Neuron (in vitro differentiated cells): ENCODE measurements around the gene DENND5B.
"Not testable (repeated sequence)": the region's sequence is repeated elsewhere in the genome, so short reads cannot be mapped to it uniquely, and the experiment has no call there.

Experiments used
- H2AFZ ChIP-seq: one replicate; pipeline ENCODE4 v1.6.1; 2013; ENCODE audit warnings: low read depth, mild to moderate bottlenecking, inconsistent platforms, low read length, moderate library complexity
- H3K27me3 ChIP-seq: one replicate; pipeline ENCODE4 v1.6.1; 2013; ENCODE audit warnings: low read length; ENCODE audit not compliant: insufficient read depth
- H3K36me3 ChIP-seq: one replicate; pipeline ENCODE4 v1.6.1; 2013; ENCODE audit warnings: low read length; ENCODE audit not compliant: insufficient read depth
- H3K4me1 ChIP-seq: one replicate; pipeline ENCODE4 v1.6.1; 2013; ENCODE audit warnings: low read length; ENCODE audit not compliant: insufficient read depth
- H3K4me3 ChIP-seq: 2 replicates; pipeline ENCODE4 v1.5.1; 2013; ENCODE audit warnings: mild to moderate bottlenecking, low read length, moderate library complexity
- H3K9me3 ChIP-seq: one replicate; pipeline ENCODE4 v1.6.1; 2013; ENCODE audit warnings: low read length

Gene DENND5B

GRCh38 chr12:31566547-31566946 lies 24.4 kb downstream of the DENND5B start:
- peaks cover 16% of the 10 kb centered on the region for H3K4me1 ChIP-seq
- H3K9me3 ChIP-seq, result no peaks in the 10 kb centered on the region
- H3K36me3 ChIP-seq, result no peaks in the 10 kb centered on the region
- H3K4me3 ChIP-seq, result no peak overlapping the region
- no peak overlapping the region for H2AFZ ChIP-seq
- H3K27me3 ChIP-seq, result no peaks in the 10 kb centered on the region

DNA sequence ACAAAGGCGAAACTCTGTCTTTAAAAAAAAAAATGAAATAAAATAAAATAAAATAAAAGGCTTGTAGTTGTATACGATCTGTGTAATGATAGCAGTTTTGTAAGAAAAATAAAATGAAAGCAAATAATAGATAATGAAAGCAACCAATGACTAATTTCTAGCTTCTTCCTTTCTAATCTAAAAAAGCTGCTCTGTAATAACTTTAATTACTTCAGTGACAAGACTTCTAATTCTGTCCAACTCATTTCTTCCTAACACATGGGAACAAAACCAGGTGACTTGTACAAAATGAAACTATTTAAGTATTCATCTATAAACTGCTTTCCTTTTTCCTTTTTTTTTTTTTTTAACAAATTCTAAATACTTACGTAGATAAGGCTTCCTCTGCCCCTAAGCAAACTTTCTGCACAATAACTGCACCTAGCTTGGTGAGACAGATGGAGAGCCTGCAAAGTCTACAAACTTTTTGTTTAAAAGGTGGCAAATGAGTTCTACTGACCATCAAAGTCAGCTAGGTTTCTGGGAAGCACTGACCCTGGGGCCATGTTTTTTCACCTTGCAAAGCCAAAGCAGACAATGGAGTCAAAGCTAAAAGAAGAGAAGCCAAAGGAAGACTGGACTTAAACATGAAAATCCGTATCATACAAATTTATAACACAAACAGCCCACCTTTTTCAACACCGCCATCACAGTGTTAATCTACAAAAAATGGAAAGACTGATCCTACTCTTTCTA lies 28.2 kb downstream of the DENND5B start:
- no peaks in the 10 kb centered on the region for H3K36me3 ChIP-seq
- peaks cover 3% of the 10 kb centered on the region for H3K9me3 ChIP-seq
- H3K4me3 ChIP-seq, result no peak overlapping the region
- H3K4me1 ChIP-seq, result peaks cover 5% of the 10 kb centered on the region
- H2AFZ ChIP-seq, result no peak overlapping the region
- H3K27me3 ChIP-seq, result no peaks in the 10 kb centered on the region

- no peak overlapping the region for H3K4me3 ChIP-seq
- peaks cover 11% of the 10 kb centered on the region for H3K9me3 ChIP-seq
- H3K27me3 ChIP-seq, result no peaks in the 10 kb centered on the region
- H3K36me3 ChIP-seq, result no peaks in the 10 kb centered on the region
- H2AFZ ChIP-seq, result no peak overlapping the region
- H3K4me1 ChIP-seq, result peaks cover 5% of the 10 kb centered on the region
Observed at GRCh38 chr12:31560516-31560915, 30.4 kb downstream of the DENND5B start.

DNA sequence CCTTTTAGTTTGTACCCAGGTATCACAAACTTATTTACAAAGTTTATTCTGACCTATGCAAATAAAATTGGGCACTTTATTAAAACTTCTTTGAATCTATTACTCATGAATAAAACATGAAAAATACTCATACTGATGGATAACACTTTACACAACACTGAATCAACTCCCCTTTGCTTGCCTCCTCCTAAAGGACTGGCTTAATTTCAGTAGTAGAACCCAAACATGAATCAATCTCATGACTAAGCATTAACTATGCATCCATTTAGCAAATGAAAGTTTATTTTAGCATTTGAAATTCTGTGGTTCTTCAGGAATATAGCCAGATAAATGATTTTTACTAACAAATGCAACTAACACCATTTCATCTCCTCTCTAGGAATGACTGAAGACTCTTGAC lies 32.4 kb downstream of the DENND5B start:
- Histone ChIP-seq H2AFZ (no peak overlapping the region), H3K4me3 (no peak overlapping the region)

GRCh38 chr12:31557707-31558106 lies 33.2 kb downstream of the DENND5B start:
- Histone ChIP-seq H3K36me3 (no peaks in the 10 kb centered on the region), H3K4me1 (no peaks in the 10 kb centered on the region), H3K27me3 (no peaks in the 10 kb centered on the region), H3K9me3 (peaks cover 11% of the 10 kb centered on the region), H3K4me3 (no peak overlapping the region), H2AFZ (no peak overlapping the region)

More for the DNA sequence above, 32.4 kb downstream of the DENND5B start:
- no peaks in the 10 kb centered on the region for H3K27me3 ChIP-seq
- peaks cover 11% of the 10 kb centered on the region for H3K9me3 ChIP-seq
- peaks cover 5% of the 10 kb centered on the region for H3K4me1 ChIP-seq
- H3K36me3 ChIP-seq, result no peaks in the 10 kb centered on the region

- not testable (repeated sequence) for H3K4me1 ChIP-seq, H3K36me3 ChIP-seq, H3K27me3 ChIP-seq, H2AFZ ChIP-seq, H3K4me3 ChIP-seq
- H3K9me3 ChIP-seq, result peaks cover 11% of the 10 kb centered on the region
Observed at GRCh38 chr12:31555466-31555865, 35.5 kb downstream of the DENND5B start.

DNA sequence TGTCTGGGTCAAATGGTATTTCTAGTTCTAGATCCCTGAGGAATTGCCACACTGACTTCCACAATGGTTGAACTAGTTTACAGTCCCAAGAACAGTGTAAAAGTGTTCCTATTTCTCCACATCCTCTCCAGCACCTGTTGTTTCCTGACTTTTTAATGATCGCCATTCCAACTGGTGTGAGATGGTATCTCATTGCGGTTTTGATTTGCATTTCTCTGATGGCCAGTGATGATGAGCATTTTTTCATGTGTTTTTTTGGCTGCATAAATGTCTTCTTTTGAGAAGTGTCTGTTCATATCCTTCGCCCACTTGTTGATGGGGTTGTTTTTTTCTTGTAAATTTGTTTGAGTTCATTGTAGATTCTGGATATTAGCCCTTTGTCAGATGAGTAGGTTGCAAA lies 40.3 kb downstream of the DENND5B start:
- not testable (repeated sequence) for H2AFZ ChIP-seq, H3K4me1 ChIP-seq, H3K27me3 ChIP-seq

GRCh38 chr12:31536672-31537071 lies 54.3 kb downstream of the DENND5B start:
- no peaks in the 10 kb centered on the region for H3K4me1 ChIP-seq
- H3K36me3 ChIP-seq, result peaks cover 6% of the 10 kb centered on the region
- H3K4me3 ChIP-seq, result no peak overlapping the region
- no peak overlapping the region for H2AFZ ChIP-seq
- H3K9me3 ChIP-seq, result peaks cover 8% of the 10 kb centered on the region
- H3K27me3 ChIP-seq, result no peaks in the 10 kb centered on the region

More for the DNA sequence above, 40.3 kb downstream of the DENND5B start:
- H3K9me3 ChIP-seq, H3K4me3 ChIP-seq, H3K36me3 ChIP-seq: not testable (repeated sequence)

GRCh38 chr12:31533470-31533869 lies 57.5 kb downstream of the DENND5B start:
- no peaks in the 10 kb centered on the region for H3K4me1 ChIP-seq
- no peak overlapping the region for H2AFZ ChIP-seq
- H3K27me3 ChIP-seq, result no peaks in the 10 kb centered on the region

GRCh38 chr12:31531893-31532292 lies 59.0 kb downstream of the DENND5B start:
- Histone ChIP-seq H2AFZ (no peak overlapping the region), H3K36me3 (peaks cover 12% of the 10 kb centered on the region), H3K9me3 (peaks cover 6% of the 10 kb centered on the region), H3K27me3 (no peaks in the 10 kb centered on the region), H3K4me3 (no peak overlapping the region), H3K4me1 (no peaks in the 10 kb centered on the region)

More at GRCh38 chr12:31533470-31533869, 57.5 kb downstream of the DENND5B start:
- Histone ChIP-seq H3K4me3 (no peak overlapping the region), H3K9me3 (peaks cover 6% of the 10 kb centered on the region), H3K36me3 (peaks cover 6% of the 10 kb centered on the region)

DNA sequence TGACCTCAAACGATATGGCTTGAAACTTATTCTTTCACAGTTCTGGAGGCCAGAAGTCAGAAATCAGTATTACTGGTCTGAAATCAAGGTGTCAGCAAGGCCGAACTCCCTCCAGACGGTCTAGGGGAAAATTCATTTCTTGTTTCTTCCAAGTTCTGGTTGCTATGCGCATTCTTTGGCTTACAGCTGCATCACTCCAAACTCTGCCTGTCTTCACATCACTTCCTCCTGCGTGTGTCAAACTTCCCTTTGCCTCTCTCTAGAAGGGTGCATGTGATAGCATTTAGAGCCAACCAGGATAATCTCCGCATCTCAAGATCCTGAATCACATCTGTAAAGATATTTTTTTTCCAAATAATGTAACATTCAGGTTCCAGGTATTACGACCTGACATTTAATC lies 62.8 kb downstream of the DENND5B start:
- no peak overlapping the region for H2AFZ ChIP-seq
- peaks cover 2% of the 10 kb centered on the region for H3K9me3 ChIP-seq
- H3K36me3 ChIP-seq, result peaks cover 7% of the 10 kb centered on the region
- H3K27me3 ChIP-seq, result no peaks in the 10 kb centered on the region
- H3K4me1 ChIP-seq, result peaks cover 6% of the 10 kb centered on the region
- no peak overlapping the region for H3K4me3 ChIP-seq

- Histone ChIP-seq H3K9me3 (peaks cover 2% of the 10 kb centered on the region), H3K36me3 (peaks cover 7% of the 10 kb centered on the region), H2AFZ (no peak overlapping the region), H3K4me1 (peaks cover 6% of the 10 kb centered on the region), H3K27me3 (no peaks in the 10 kb centered on the region), H3K4me3 (no peak overlapping the region)
Observed at GRCh38 chr12:31527083-31527482, 63.9 kb downstream of the DENND5B start.

GRCh38 chr12:31526158-31526546 lies 64.8 kb downstream of the DENND5B start:
- H3K4me1 ChIP-seq, result peaks cover 6% of the 10 kb centered on the region
- peaks cover 7% of the 10 kb centered on the region for H3K36me3 ChIP-seq
- H2AFZ ChIP-seq, result no peak overlapping the region
- no peak overlapping the region for H3K4me3 ChIP-seq
- H3K9me3 ChIP-seq, result no peaks in the 10 kb centered on the region
- no peaks in the 10 kb centered on the region for H3K27me3 ChIP-seq
